BE2C (cell line): ENCODE results near the gene CHMP4B.
A peak's percentile ranks its signal among the peaks of the same experiment; 100 is the strongest.

Source experiments
- DNase-seq: peaks from one replicate; pipeline ENCODE4 v3.0.0-alpha.2; 2020
- H3K27me3 ChIP-seq: fragments of 250-450 bp; sonication (Bioruptor Pico); 2 replicates; pipeline ENCODE4 v1.5.1; 2020; ENCODE audit warnings: mild to moderate bottlenecking
- H3K36me3 ChIP-seq: fragments of 250-450 bp; sonication (Bioruptor Pico); 2 replicates; pipeline ENCODE4 v1.5.1; 2020; ENCODE audit warnings: mild to moderate bottlenecking
- H3K4me1 ChIP-seq: fragments of 250-450 bp; sonication (Bioruptor Pico); 2 replicates; pipeline ENCODE4 v1.5.1; 2020
- H3K4me3 ChIP-seq: 2 replicates; pipeline ENCODE4 v1.5.1; 2011; ENCODE audit warnings: low read depth, low read length
- H3K9me3 ChIP-seq: fragments of 250-450 bp; sonication (Bioruptor Pico); 2 replicates; pipeline ENCODE4 v1.5.1; 2020
- TF ChIP-seq, protein P1 (sequence below): IDR thresholded peaks from 2 replicates; pipeline ENCODE4 v1.5.1; 2012; ENCODE audit warnings: mild to moderate bottlenecking, low read depth, low read length

CHMP4B gene

DNA sequence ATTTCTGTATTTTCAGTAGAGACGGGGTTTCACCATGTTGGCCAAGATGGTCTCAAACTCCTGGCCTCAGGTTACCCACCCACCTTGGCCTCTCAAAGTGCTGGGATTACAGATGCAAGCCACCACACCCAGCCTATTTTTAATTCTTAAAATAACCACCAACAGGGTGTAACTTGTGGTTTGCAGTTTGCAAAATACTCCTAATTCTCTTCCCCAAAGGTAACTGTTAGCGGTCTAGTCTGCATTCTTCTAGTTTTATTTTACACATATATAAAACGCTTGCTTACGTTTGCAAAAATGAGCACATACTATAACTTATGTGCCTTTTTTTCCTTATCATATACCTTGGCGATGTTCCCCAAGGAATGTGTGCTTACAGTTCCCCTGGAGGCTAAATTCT lies 25.6 kb upstream of the CHMP4B start:
- Histone ChIP-seq H3K4me1 (peaks cover 3% of the 10 kb centered on the region; the same call in 1 of the 2 replicates), H3K9me3 (no peaks in the 10 kb centered on the region), H3K4me3 (no peak overlapping the region), H3K27me3 (no peaks in the 10 kb centered on the region), H3K36me3 (no peaks in the 10 kb centered on the region)
- TF ChIP-seq, protein P1, sequence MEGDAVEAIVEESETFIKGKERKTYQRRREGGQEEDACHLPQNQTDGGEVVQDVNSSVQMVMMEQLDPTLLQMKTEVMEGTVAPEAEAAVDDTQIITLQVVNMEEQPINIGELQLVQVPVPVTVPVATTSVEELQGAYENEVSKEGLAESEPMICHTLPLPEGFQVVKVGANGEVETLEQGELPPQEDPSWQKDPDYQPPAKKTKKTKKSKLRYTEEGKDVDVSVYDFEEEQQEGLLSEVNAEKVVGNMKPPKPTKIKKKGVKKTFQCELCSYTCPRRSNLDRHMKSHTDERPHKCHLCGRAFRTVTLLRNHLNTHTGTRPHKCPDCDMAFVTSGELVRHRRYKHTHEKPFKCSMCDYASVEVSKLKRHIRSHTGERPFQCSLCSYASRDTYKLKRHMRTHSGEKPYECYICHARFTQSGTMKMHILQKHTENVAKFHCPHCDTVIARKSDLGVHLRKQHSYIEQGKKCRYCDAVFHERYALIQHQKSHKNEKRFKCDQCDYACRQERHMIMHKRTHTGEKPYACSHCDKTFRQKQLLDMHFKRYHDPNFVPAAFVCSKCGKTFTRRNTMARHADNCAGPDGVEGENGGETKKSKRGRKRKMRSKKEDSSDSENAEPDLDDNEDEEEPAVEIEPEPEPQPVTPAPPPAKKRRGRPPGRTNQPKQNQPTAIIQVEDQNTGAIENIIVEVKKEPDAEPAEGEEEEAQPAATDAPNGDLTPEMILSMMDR = no peak
- DNase-seq = no peak

- Histone ChIP-seq H3K36me3 (no peaks in the 10 kb centered on the region), H3K4me1 (peaks cover 3% of the 10 kb centered on the region; the same call in 1 of the 2 replicates), H3K27me3 (no peaks in the 10 kb centered on the region), H3K4me3 (no peak overlapping the region), H3K9me3 (no peaks in the 10 kb centered on the region)
- TF ChIP-seq, protein P1 = no peak
- no peak for DNase-seq
These were observed 23.8 kb upstream of the CHMP4B start for GRCh38 chr20:33787253-33787891.

DNA sequence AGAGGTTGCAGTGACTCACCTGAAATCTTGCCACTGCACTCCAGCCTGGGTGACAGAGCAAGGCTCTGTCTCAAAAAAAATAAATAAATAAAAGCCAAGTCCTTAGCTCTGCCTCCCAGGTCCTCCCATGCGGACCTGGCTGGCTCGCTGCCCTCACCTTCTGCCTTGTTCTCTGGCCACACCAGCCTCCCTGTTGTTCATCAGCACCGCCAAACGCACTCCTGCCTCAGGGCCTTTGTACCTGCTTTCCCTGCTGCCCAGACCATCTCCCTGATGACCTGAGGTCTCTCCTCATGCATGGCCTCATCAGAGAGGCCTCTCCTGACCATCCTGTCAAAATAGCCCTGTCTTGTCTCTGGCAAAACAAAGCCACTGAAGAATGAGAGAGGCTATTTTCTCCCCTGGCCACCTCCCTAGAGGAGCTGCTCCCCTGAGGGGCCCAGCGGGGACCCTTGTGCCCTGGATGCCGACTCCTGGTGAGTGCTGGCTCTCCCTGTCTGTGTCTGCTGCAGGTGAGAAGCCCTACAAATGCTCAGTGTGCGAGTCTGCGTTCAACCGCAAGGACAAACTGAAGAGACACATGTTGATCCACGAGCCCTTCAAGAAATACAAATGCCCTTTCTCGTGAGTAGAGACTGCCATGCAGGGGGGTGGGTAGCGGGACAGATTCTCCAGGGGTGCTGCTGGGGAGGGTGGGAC lies 22.6 kb upstream of the CHMP4B start:
- Histone ChIP-seq H3K27me3 (no peaks in the 10 kb centered on the region), H3K4me3 (no peak overlapping the region), H3K4me1 (peaks cover 7% of the 10 kb centered on the region; the same call in 1 of the 2 replicates), H3K36me3 (no peaks in the 10 kb centered on the region), H3K9me3 (no peaks in the 10 kb centered on the region)
- DNase-seq = no peak
- TF ChIP-seq, protein P1 = no peak

DNA sequence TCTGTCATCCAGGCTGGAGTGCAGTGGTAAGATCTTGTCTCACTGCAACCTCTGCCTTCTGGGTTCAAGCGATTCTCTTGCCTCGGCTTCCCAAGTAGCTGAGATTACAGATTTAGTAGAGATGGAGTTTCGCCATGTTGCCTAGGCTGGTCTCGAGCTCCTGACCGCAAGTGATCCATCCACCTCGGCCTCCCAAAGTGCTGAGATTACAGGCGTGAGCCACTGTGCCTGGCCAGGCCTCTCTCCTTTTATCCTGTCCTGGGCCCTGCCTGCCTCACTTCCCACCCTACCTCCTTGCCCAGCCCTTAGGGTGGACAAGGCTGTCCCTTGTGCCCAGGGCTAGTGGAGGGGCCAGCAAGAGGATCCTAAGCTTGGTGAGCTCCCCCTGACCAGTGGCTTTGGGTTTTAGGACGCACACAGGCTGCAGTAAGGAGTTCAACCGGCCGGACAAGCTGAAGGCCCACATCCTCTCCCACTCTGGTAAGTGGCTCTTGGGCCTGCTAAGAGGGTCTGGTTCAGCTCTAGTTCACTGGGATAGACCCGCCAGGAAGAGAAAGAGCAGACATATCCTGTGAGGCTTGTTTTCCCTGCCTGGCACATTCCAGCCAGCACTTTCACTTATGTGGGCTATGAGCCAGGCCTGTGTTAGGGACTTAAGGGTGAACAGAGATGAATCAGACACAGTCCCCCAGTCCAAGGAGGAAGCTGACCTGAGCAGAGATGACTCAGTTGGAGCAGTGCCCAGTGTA lies 21.9 kb upstream of the CHMP4B start:
- TF ChIP-seq, protein P1 = no peak
- H3K9me3 ChIP-seq = no peaks in the 10 kb centered on the region
- DNase-seq = peak; percentile 70
- peaks cover 7% of the 10 kb centered on the region; the same call in 1 of the 2 replicates for H3K4me1 ChIP-seq
- H3K36me3 ChIP-seq = no peaks in the 10 kb centered on the region
- H3K27me3 ChIP-seq = no peaks in the 10 kb centered on the region
- no peak overlapping the region for H3K4me3 ChIP-seq

DNA sequence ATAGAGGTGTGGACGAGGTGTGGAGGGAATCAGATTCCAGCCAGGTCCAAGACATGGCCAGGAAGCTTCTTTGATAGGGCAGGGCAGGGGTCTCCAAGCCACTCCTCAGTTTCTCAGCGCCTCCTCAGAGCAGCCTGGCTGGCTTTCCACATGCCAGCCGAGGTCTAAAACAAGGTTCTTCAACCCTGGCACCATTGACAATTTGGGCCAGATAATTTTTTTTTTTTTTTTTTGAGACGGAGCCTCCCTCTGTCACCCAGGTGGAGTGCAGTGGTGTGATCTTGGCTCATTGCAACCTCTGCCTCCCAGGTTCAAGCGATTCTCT lies 21.3 kb upstream of the CHMP4B start:
- no peak for DNase-seq
- Histone ChIP-seq H3K36me3 (no peaks in the 10 kb centered on the region), H3K4me3 (no peak overlapping the region), H3K9me3 (no peaks in the 10 kb centered on the region), H3K27me3 (no peaks in the 10 kb centered on the region), H3K4me1 (peaks cover 7% of the 10 kb centered on the region; the same call in 1 of the 2 replicates)
- TF ChIP-seq, protein P1 = no peak
